PC-3 (cell line): ENCODE results near the gene PACSIN3. TPM values are rescaled to one million over a fixed set of nuclear protein-coding genes. Genes with fewer than 3 reads are reported as not detected.

Experiments used
- ATAC-seq: fragments of 200-7000 bp; cut with Tn5 transposase; 2 replicates; pipeline ENCODE4 v1.9.1; 2020; ENCODE audit warnings: mild to moderate bottlenecking, moderate library complexity
- BruUV-seq: library from RNA; stranded (reverse); fragments of 400-500 nt; replicated peaks from 2 replicates; lab custom pipeline; 2021; lab: Mats Ljungman, UMichigan
- CTCF ChIA-PET: fragments of 300-600 bp; sonication (Branson Sonifier 250); formaldehyde crosslinking; loops from one replicate; lab custom pipeline; 2022; ENCODE audit warnings: antibody characterized with exemption; lab: Charles Lee
- POLR2A ChIA-PET: fragments of 300-600 bp; sonication (Branson Sonifier 250); formaldehyde crosslinking; loops from one replicate; lab custom pipeline; 2022; ENCODE audit warnings: antibody characterized with exemption; ENCODE audit not compliant: unreplicated experiment; lab: Charles Lee
- DNase-seq: peaks from one replicate; pipeline ENCODE4 v3.0.0-alpha.2; 2015
- H2AFZ ChIP-seq: fragments of 300-600 bp; sonication (generic); 2 replicates; pipeline ENCODE4 v1.6.0; 2016; ENCODE audit warnings: antibody characterized with exemption, low read length
- H3F3A ChIP-seq: fragments of 300-600 bp; sonication (generic); one replicate; pipeline ENCODE4 v1.6.0; 2017; ENCODE audit warnings: antibody characterized with exemption, low read length, control low read depth, mild to moderate bottlenecking; ENCODE audit not compliant: unreplicated experiment
- H3K27ac ChIP-seq: fragments of 300-600 bp; sonication (generic); 2 replicates; pipeline ENCODE4 v1.5.1; 2016; ENCODE audit warnings: mild to moderate bottlenecking, low read length
- H3K27me3 ChIP-seq: fragments of 300-600 bp; sonication (generic); 2 replicates; pipeline ENCODE4 v1.6.1; 2016; ENCODE audit warnings: low read length, mixed read lengths
- H3K36me3 ChIP-seq: fragments of 300-600 bp; sonication (generic); 2 replicates; pipeline ENCODE4 v1.6.1; 2016; ENCODE audit warnings: low read depth, mixed run types, low read length, mixed read lengths
- H3K4me1 ChIP-seq: fragments of 300-600 bp; sonication (generic); 2 replicates; pipeline ENCODE4 v1.5.1; 2016; ENCODE audit warnings: low read length; ENCODE audit not compliant: insufficient read depth
- H3K4me2 ChIP-seq: fragments of 300-600 bp; sonication (generic); 2 replicates; pipeline ENCODE4 v1.6.0; 2016; ENCODE audit warnings: low read length
- H3K4me3 ChIP-seq: fragments of 300-600 bp; sonication (generic); 2 replicates; pipeline ENCODE4 v1.5.1; 2016; ENCODE audit warnings: mild to moderate bottlenecking, low read length, mixed read lengths
- H3K79me2 ChIP-seq: fragments of 300-600 bp; sonication (generic); 2 replicates; pipeline ENCODE4 v1.6.1; 2017; ENCODE audit warnings: low read length, mixed read lengths
- H3K9ac ChIP-seq: fragments of 300-600 bp; sonication (generic); 2 replicates; pipeline ENCODE4 v1.6.0; 2016; ENCODE audit warnings: mild to moderate bottlenecking, low read length
- H3K9me2 ChIP-seq: fragments of 300-600 bp; sonication (generic); replicated peaks from 2 replicates; pipeline ENCODE4 v1.6.1; 2016; ENCODE audit warnings: mixed run types, low read length, mixed read lengths
- H3K9me3 ChIP-seq: fragments of 300-600 bp; sonication (generic); 2 replicates; pipeline ENCODE4 v1.6.1; 2016; ENCODE audit warnings: low read length, mixed read lengths
- H4K20me1 ChIP-seq: fragments of 300-600 bp; sonication (generic); 2 replicates; pipeline ENCODE4 v1.6.1; 2016; ENCODE audit warnings: low read length, mixed read lengths
- EZH2 ChIP-seq: fragments of 300-600 bp; sonication (generic); IDR thresholded peaks from one replicate; pipeline ENCODE4 v1.6.1; 2017; ENCODE audit warnings: antibody characterized with exemption, mild to moderate bottlenecking, low read length; ENCODE audit not compliant: unreplicated experiment
- EZH2phosphoT487 ChIP-seq: fragments of 300-600 bp; sonication (generic); IDR thresholded peaks from 2 replicates; pipeline ENCODE4 v1.6.1; 2018; ENCODE audit warnings: mild to moderate bottlenecking, antibody characterized with exemption, low read length, borderline replicate concordance
- intact Hi-C: fragments of 100-400 bp; cut with micrococcal nuclease; formaldehyde crosslinking; loops from 2 replicates; pipeline ENCODE4 v1.9.0; 2023
- total RNA-seq: library from RNA; depleted of rRNA; stranded (reverse); fragments of >200 nt; gene quantifications from 2 replicates; pipeline ENCODE4 v1.2.3, GENCODE V29; 2014
- TF ChIP-seq, protein P1 (sequence below): fragments of 300-600 bp; sonication (generic); conservative IDR thresholded peaks from 2 replicates; pipeline ENCODE4 v1.5.1; 2017; ENCODE audit warnings: antibody characterized with exemption, low read depth, mild to moderate bottlenecking, low read length

PACSIN3 gene
- total RNA-seq, 1 experiment from 2014 or later = 83.9 TPM

DNA sequence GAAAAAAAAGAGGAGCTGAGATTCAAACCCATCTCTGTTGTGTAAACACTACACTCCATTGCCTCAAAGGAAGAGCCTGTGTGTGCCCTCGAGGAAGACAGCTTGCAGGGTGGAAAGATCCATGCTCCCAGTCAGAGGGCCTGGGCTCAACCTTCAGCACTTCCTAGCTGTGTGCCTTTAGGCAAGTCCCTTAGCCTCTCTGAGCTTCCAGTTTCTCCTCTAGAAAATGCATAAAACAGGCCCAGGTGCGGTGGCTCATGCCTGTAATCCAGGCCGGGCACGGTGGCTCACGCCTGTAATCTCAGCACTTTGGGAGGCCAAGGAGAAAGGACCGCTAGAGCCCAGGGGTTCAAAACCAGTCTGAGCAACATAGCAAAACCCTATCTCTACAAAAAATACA, 5.0 kb downstream of the PACSIN3 start:
- Histone ChIP-seq H4K20me1 (no peaks in the 10 kb centered on the region), H3F3A (no peaks in the 10 kb centered on the region), H3K27ac (no peak overlapping the region), H3K9me3 (no peaks in the 10 kb centered on the region), H3K79me2 (peaks cover 45% of the 10 kb centered on the region), H3K9ac (no peak overlapping the region), H2AFZ (no peak overlapping the region), H3K4me2 (no peak overlapping the region), H3K9me2 (no peaks in the 10 kb centered on the region), H3K4me3 (no peak overlapping the region), H3K36me3 (peaks cover 12% of the 10 kb centered on the region; the same call in 1 of the 2 replicates), H3K27me3 (no peaks in the 10 kb centered on the region), H3K4me1 (0 out of 2 replicates have a peak, but pooled peaks cover 10% of the 10 kb centered on the region)
- DNase-seq (no peak), ATAC-seq (no peak)
- TF ChIP-seq EZH2phosphoT487 (no peak), EZH2 (no peak)
- TF ChIP-seq, protein P1, sequence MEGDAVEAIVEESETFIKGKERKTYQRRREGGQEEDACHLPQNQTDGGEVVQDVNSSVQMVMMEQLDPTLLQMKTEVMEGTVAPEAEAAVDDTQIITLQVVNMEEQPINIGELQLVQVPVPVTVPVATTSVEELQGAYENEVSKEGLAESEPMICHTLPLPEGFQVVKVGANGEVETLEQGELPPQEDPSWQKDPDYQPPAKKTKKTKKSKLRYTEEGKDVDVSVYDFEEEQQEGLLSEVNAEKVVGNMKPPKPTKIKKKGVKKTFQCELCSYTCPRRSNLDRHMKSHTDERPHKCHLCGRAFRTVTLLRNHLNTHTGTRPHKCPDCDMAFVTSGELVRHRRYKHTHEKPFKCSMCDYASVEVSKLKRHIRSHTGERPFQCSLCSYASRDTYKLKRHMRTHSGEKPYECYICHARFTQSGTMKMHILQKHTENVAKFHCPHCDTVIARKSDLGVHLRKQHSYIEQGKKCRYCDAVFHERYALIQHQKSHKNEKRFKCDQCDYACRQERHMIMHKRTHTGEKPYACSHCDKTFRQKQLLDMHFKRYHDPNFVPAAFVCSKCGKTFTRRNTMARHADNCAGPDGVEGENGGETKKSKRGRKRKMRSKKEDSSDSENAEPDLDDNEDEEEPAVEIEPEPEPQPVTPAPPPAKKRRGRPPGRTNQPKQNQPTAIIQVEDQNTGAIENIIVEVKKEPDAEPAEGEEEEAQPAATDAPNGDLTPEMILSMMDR = no peak
- intact Hi-C loops = no loop called here
- no TSS peak for BruUV-seq
- CTCF ChIA-PET = no interaction called here
- POLR2A ChIA-PET = no interaction called here

DNA sequence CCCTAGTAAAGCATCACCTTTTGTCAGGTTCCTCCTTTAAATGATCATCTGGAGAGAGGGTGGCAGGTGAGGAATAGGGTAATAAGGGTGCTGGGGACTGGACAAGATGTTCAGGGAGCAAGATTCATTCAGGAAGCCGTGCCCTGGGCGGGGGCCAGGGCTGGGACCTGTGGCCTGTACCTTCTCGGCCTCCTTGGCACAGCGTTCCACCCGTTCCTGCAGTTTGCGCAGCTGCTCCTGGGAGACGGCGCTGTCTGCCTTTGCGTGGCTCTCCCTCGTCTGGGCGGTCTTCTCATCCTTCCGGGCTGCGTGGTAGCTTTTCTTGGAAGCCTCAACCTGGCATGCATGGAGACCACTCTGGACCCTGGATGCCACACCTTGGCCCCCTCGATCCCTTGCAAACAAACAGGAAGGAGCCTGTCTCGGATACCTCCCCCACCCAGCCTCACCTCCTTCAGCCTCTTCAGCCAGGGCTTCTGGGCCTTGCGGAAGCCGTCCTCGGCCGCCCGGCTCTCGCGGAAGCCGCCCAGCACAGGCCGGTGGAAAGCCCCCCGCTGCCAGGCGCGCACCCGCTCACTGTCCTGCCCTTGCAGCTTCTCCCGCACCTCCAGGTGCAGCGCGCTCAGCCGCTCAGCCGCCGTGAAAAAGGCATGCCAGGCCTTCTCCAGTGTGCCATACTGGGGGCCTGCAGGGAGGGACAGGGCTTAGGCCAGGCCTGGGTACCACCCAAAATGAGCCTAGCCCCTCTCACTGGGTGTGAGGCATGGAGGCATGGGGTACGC, 6.0 kb downstream of the PACSIN3 start:
- Histone ChIP-seq H3K9me2 (no peaks in the 10 kb centered on the region), H3K9ac (no peak overlapping the region), H3K9me3 (no peaks in the 10 kb centered on the region), H3K4me3 (no peak overlapping the region), H3K27me3 (no peaks in the 10 kb centered on the region), H3K4me1 (0 out of 2 replicates have a peak, but pooled peaks cover 16% of the 10 kb centered on the region), H3K4me2 (no peak overlapping the region), H2AFZ (no peak overlapping the region), H3K36me3 (peaks cover 12% of the 10 kb centered on the region; the same call in 1 of the 2 replicates), H3K27ac (no peak overlapping the region), H4K20me1 (no peaks in the 10 kb centered on the region), H3K79me2 (peaks cover 47% of the 10 kb centered on the region), H3F3A (no peaks in the 10 kb centered on the region)
- BruUV-seq = no TSS peak
- ChIA-PET POLR2A (no interaction called here), CTCF (interaction anchor here (0.6 to 1.4 kb wide), 3 partner anchors 34 to 264 kb away, joined by 3 to 7 read pairs (median 7); partner anchors contain the start of gene DDB2)
- TF ChIP-seq EZH2phosphoT487 (no peak), EZH2 (no peak)
- TF ChIP-seq, protein P1 = no peak
- DNase-seq = no peak
- intact Hi-C loops = no loop called here
- ATAC-seq = no peak

DNA sequence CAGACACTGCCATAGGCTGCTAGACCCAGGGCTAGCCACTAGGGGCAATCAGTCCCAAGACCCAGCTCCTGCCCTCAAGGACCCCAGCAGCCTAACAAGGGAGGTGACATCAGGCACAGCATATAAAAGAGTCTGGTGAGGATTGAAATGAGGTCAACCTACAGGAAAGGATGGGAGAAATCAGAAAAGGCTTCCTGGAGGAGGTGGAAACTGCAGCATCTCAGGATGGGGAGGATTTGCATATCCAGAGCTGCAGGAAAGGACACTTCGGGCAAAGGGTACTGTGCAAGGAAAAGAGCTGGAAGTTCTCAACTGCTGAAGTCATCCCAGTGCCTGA, 6.6 kb downstream of the PACSIN3 start:
- Histone ChIP-seq H3K27ac (no peak overlapping the region), H3K4me3 (no peak overlapping the region), H3K9me2 (no peaks in the 10 kb centered on the region), H2AFZ (no peak overlapping the region), H3K4me2 (no peak overlapping the region), H3K4me1 (0 out of 2 replicates have a peak, but pooled peaks cover 14% of the 10 kb centered on the region), H3K79me2 (peaks cover 47% of the 10 kb centered on the region), H4K20me1 (no peaks in the 10 kb centered on the region), H3F3A (no peaks in the 10 kb centered on the region), H3K27me3 (no peaks in the 10 kb centered on the region), H3K9ac (no peak overlapping the region), H3K9me3 (no peaks in the 10 kb centered on the region), H3K36me3 (peaks cover 17% of the 10 kb centered on the region; the same call in 1 of the 2 replicates)
- ATAC-seq (peak; percentile 10; the same call in 1 of the 2 replicates), DNase-seq (peak; percentile 53)
- no TSS peak for BruUV-seq
- intact Hi-C loops = no loop called here
- POLR2A ChIA-PET = no interaction called here
- TF ChIP-seq EZH2 (no peak), EZH2phosphoT487 (no peak)
- TF ChIP-seq, protein P1 = peak; percentile 69
- CTCF ChIA-PET = interaction anchor here (0.6 to 1.4 kb wide), 4 partner anchors 35 to 263 kb away, joined by 3 to 7 read pairs (median 6); partner anchors contain the start of gene DDB2
